HCT116 (cell line): ENCODE measurements around the gene HDHD5. TPM values are rescaled to one million over a fixed set of nuclear protein-coding genes. Genes with fewer than 3 reads are reported as not detected.

Experiments used
- ATAC-seq: fragments of 200-7000 bp; cut with Tn5 transposase; 2 replicates; pipeline ENCODE4 v1.9.1; 2020; ENCODE audit warnings: mild to moderate bottlenecking, moderate library complexity
- BruUV-seq: library from RNA; stranded (reverse); fragments of 400-500 nt; replicated peaks from 2 replicates; lab custom pipeline; 2021; lab: Mats Ljungman, UMichigan
- CTCF ChIA-PET: fragments of 300-600 bp; sonication (Branson Sonifier 250); formaldehyde crosslinking; loops from one replicate; lab custom pipeline; 2021; ENCODE audit warnings: antibody characterized with exemption; lab: Charles Lee
- POLR2A ChIA-PET: fragments of 300-600, 350-600 bp; sonication (Branson Sonifier 250); formaldehyde crosslinking; loops from one replicate; lab custom pipeline; 2021; ENCODE audit warnings: antibody characterized with exemption; lab: Charles Lee
- RAD21 ChIA-PET, 2 experiments: fragments of 300-600 bp; sonication (Branson Sonifier 250); formaldehyde crosslinking; loops; one replicate each; lab custom pipeline; 2023; ENCODE audit warnings: low total read pairs in 2 of 2; ENCODE audit not compliant: uncharacterized antibody in 2 of 2, unreplicated experiment in 2 of 2, low non-redundant PET in 1 of 2; lab: Charles Lee
- DNase-seq: peaks from one replicate; pipeline ENCODE4 v3.0.0-alpha.2; 2010; ENCODE audit warnings: low read depth, low spot score
- H2AFZ ChIP-seq: fragments of 200-600 bp; shearing (Covaris generic), sonication (generic); 2 replicates; pipeline ENCODE4 v1.6.1; 2017; ENCODE audit warnings: low read depth, mixed run types, mixed read lengths, antibody characterized with exemption, low read length; ENCODE audit not compliant: poor library complexity, severe bottlenecking
- H3K27ac ChIP-seq: 2 replicates; pipeline ENCODE4 v1.5.1; 2012; ENCODE audit warnings: low read depth, low read length
- H3K27me3 ChIP-seq: fragments of 200-600 bp; sonication (generic); 2 replicates; pipeline ENCODE4 v1.6.1; 2016; ENCODE audit warnings: mixed run types, low read length, mixed read lengths; ENCODE audit not compliant: insufficient read depth
- H3K36me3 ChIP-seq, 2 experiments: fragments of 200-500 bp in 1 of 2; fragments of 200-600 bp in 1 of 2; sonication (Bioruptor generic) in 1 of 2; sonication (generic) in 1 of 2; 2 replicates each; pipeline versions ENCODE4 v1.5.1 to v1.6.1; 2014 to 2016; ENCODE audit warnings: low read length in 2 of 2, inconsistent platforms in 1 of 2, mixed read lengths in 1 of 2, mixed run types in 1 of 2; ENCODE audit not compliant: insufficient read depth in 2 of 2, control insufficient read depth in 1 of 2
- H3K4me1 ChIP-seq, 2 experiments: fragments of 200-600 bp in 1 of 2; sonication (generic) in 1 of 2; 2 replicates each; pipeline versions ENCODE4 v1.5.1 to v1.6.1; 2012 to 2017; ENCODE audit warnings: low read length in 2 of 2, inconsistent platforms in 1 of 2, mild to moderate bottlenecking in 1 of 2, mixed read lengths in 1 of 2, mixed run types in 1 of 2, moderate library complexity in 1 of 2; ENCODE audit not compliant: insufficient read depth in 2 of 2, control insufficient read depth in 1 of 2
- H3K4me2 ChIP-seq: fragments of 200-600 bp; sonication (generic); 2 replicates; pipeline ENCODE4 v1.6.1; 2017; ENCODE audit warnings: mixed run types, low read length, mixed read lengths
- H3K4me3 ChIP-seq, 2 experiments: fragments of 200-600 bp in 1 of 2; sonication (generic) in 1 of 2; replicated peaks in 1 of 2; 2 replicates each; pipeline ENCODE4 v1.5.1; 2011 to 2016; ENCODE audit warnings: low read length in 2 of 2, control low read depth in 1 of 2, low read depth in 1 of 2, mild to moderate bottlenecking in 1 of 2, mixed read lengths in 1 of 2, mixed run types in 1 of 2
- H3K79me2 ChIP-seq: fragments of 200-600 bp; sonication (generic); 2 replicates; pipeline ENCODE4 v1.6.1; 2017; ENCODE audit warnings: mild to moderate bottlenecking, mixed run types, low read length, moderate library complexity, mixed read lengths; ENCODE audit not compliant: insufficient read depth
- H3K9ac ChIP-seq: fragments of 200-600 bp; sonication (generic); 2 replicates; pipeline ENCODE4 v1.6.1; 2016; ENCODE audit warnings: low read length, mixed read lengths
- H3K9me2 ChIP-seq: fragments of 200-600 bp; sonication (generic), shearing (Covaris generic); 2 replicates; pipeline ENCODE4 v1.6.1; 2017; ENCODE audit warnings: mixed run types, mild to moderate bottlenecking, moderate library complexity; ENCODE audit not compliant: insufficient read depth
- H3K9me3 ChIP-seq, 2 experiments: fragments of 200-500 bp in 1 of 2; fragments of 200-600 bp in 1 of 2; sonication (Bioruptor generic) in 1 of 2; sonication (generic) in 1 of 2; 2 replicates each; pipeline ENCODE4 v1.6.1; 2014 to 2017; ENCODE audit warnings: low read length in 2 of 2, mixed read lengths in 2 of 2, inconsistent platforms in 1 of 2, low read depth in 1 of 2, mild to moderate bottlenecking in 1 of 2, mixed run types in 1 of 2, moderate library complexity in 1 of 2; ENCODE audit not compliant: control insufficient read depth in 1 of 2, insufficient read depth in 1 of 2
- H4K20me1 ChIP-seq: fragments of 200-600 bp; sonication (generic), shearing (Covaris generic); 2 replicates; pipeline ENCODE4 v1.6.1; 2017; ENCODE audit warnings: mixed run types, mild to moderate bottlenecking, moderate library complexity; ENCODE audit not compliant: insufficient read depth
- ATF3 ChIP-seq: IDR thresholded peaks from 2 replicates; pipeline ENCODE4 v1.6.1; 2012
- CBX3 ChIP-seq: IDR thresholded peaks from 2 replicates; pipeline ENCODE4 v1.6.1; 2012; ENCODE audit warnings: low read depth
- CEBPB ChIP-seq: IDR thresholded peaks from 2 replicates; pipeline ENCODE4 v1.6.1; 2012; ENCODE audit warnings: low read depth
- ELF1 ChIP-seq: IDR thresholded peaks from 2 replicates; pipeline ENCODE4 v1.6.1; 2012; ENCODE audit warnings: low read depth, borderline replicate concordance
- EZH2 ChIP-seq: fragments of 200-600 bp; sonication (generic); IDR thresholded peaks from 2 replicates; pipeline ENCODE4 v1.6.1; 2017; ENCODE audit warnings: antibody characterized with exemption, mixed run types
- EZH2phosphoT487 ChIP-seq: fragments of 200-600 bp; IDR thresholded peaks from 2 replicates; pipeline ENCODE4 v1.6.1; 2018; ENCODE audit warnings: antibody characterized with exemption, borderline replicate concordance
- FOSL1 ChIP-seq: IDR thresholded peaks from 2 replicates; pipeline ENCODE4 v1.6.1; 2012; ENCODE audit warnings: low read depth
- JUND ChIP-seq: IDR thresholded peaks from 2 replicates; pipeline ENCODE4 v1.6.1; 2012
- POLR2A ChIP-seq: IDR thresholded peaks from 2 replicates; pipeline ENCODE4 v1.7.0; 2011; ENCODE audit warnings: borderline replicate concordance; ENCODE audit not compliant: insufficient read depth, insufficient read length; ENCODE audit errors: extremely low read depth
- POLR2AphosphoS5 ChIP-seq: IDR thresholded peaks from 2 replicates; pipeline ENCODE4 v1.6.1; 2011; ENCODE audit warnings: mild to moderate bottlenecking, low read depth, low read length, moderate library complexity
- RAD21 ChIP-seq: IDR thresholded peaks from 2 replicates; pipeline ENCODE4 v1.6.1; 2012; ENCODE audit warnings: low read depth, mild to moderate bottlenecking
- REST ChIP-seq: IDR thresholded peaks from 2 replicates; pipeline ENCODE4 v1.6.1; 2012; ENCODE audit warnings: low read depth
- SIN3A ChIP-seq: IDR thresholded peaks from 2 replicates; pipeline ENCODE4 v1.6.1; 2012; ENCODE audit warnings: low read depth
- SP1 ChIP-seq: IDR thresholded peaks from 2 replicates; pipeline ENCODE4 v1.6.1; 2012; ENCODE audit warnings: low read depth
- SRF ChIP-seq: IDR thresholded peaks from 2 replicates; pipeline ENCODE4 v1.6.1; 2012; ENCODE audit warnings: low read depth
- TCF7L2 ChIP-seq: IDR thresholded peaks from 2 replicates; pipeline ENCODE4 v1.7.0; 2011; ENCODE audit warnings: borderline replicate concordance, inconsistent platforms; ENCODE audit not compliant: insufficient read depth, insufficient read length; ENCODE audit errors: extremely low read depth
- YY1 ChIP-seq: IDR thresholded peaks from 2 replicates; pipeline ENCODE4 v1.6.1; 2011; ENCODE audit warnings: low read length, low read depth, moderate library complexity, mild to moderate bottlenecking; ENCODE audit not compliant: insufficient replicate concordance; ENCODE audit errors: extremely low read depth
- ZBTB33 ChIP-seq: IDR thresholded peaks from 2 replicates; pipeline ENCODE4 v1.6.1; 2011; ENCODE audit warnings: mild to moderate bottlenecking, low read length, moderate library complexity; ENCODE audit not compliant: insufficient replicate concordance; ENCODE audit errors: extremely low read depth
- ZFX ChIP-seq: fragments of 450-650 bp; IDR thresholded peaks from 2 replicates; pipeline ENCODE4 v1.6.1; 2017
- ZNF274 ChIP-seq: fragments of 200-500 bp; sonication (Bioruptor generic); IDR thresholded peaks from 2 replicates; pipeline ENCODE4 v1.6.1; 2014; ENCODE audit warnings: mild to moderate bottlenecking, low read depth, low read length, inconsistent platforms
- intact Hi-C: fragments of 100-400 bp; cut with micrococcal nuclease; formaldehyde crosslinking; loops from 2 replicates; pipeline ENCODE4 v1.10.0; 2022
- total RNA-seq: library from RNA; stranded (reverse); gene quantifications from one replicate; pipeline ENCODE4 v1.2.1, GENCODE V29; 2021; ENCODE audit not compliant: unreplicated experiment

Gene HDHD5
- total RNA-seq, 1 experiment from 2014 or later, result 70.1 TPM

- BruUV-seq, result no TSS peak
- no peaks in the 10 kb centered on the region for H3K36me3 ChIP-seq
- no peaks in the 10 kb centered on the region for H3K4me1 ChIP-seq
- ChIA-PET POLR2A (no interaction called here), CTCF (interaction anchor here (1.3 kb wide), 1 partner anchor 56 kb away, joined by 4 read pairs; no protein-coding TSS in a partner anchor), RAD21 (no interaction called here)
- no peak for TF ChIP-seq CBX3
- no peak for TF ChIP-seq SP1
- no peak for TF ChIP-seq POLR2AphosphoS5
- no peak for TF ChIP-seq FOSL1
- TF ChIP-seq SIN3A, result no peak
- no peak for TF ChIP-seq TCF7L2
- TF ChIP-seq ZNF274, result no peak
- TF ChIP-seq POLR2A, result no peak
- TF ChIP-seq ATF3, result no peak
- TF ChIP-seq RAD21, result no peak
- TF ChIP-seq YY1, result no peak
- no peak for TF ChIP-seq CEBPB
- no peak for TF ChIP-seq ZBTB33
- TF ChIP-seq JUND, result no peak
- no peak for TF ChIP-seq SRF
- TF ChIP-seq REST, result no peak
- no peak for TF ChIP-seq EZH2
- TF ChIP-seq ELF1, result no peak
- TF ChIP-seq ZFX, result no peak
- TF ChIP-seq EZH2phosphoT487, result no peak
- DNase-seq, result no peak
- no peaks in the 10 kb centered on the region for H3K9me2 ChIP-seq
- H3K79me2 ChIP-seq, result no peaks in the 10 kb centered on the region
- intact Hi-C loops, result no loop called here
- no peak for ATAC-seq
- no peak overlapping the region for H2AFZ ChIP-seq
- H3K27me3 ChIP-seq, result no peaks in the 10 kb centered on the region
- H3K4me3 ChIP-seq, result no peak overlapping the region
- no peak overlapping the region for H3K27ac ChIP-seq
- H3K4me2 ChIP-seq, result no peak overlapping the region
- no peaks in the 10 kb centered on the region for H4K20me1 ChIP-seq
- H3K9me3 ChIP-seq, result no peaks in the 10 kb centered on the region
- no peak overlapping the region for H3K9ac ChIP-seq
These were observed 43.8 kb downstream of the HDHD5 start for GRCh38 chr22:17115236-17115635.
